Measurements from ENCODE around the gene DEFB121. TPM values are rescaled to one million over a fixed set of nuclear protein-coding genes. Genes with fewer than 3 reads are reported as not detected.

Gene DEFB121
- total and polyA plus RNA-seq, 10 of the 15 experiments (the other 5 are each of a cell fraction or from before 2014, with no cell fraction given) = not detected

- TF ChIP-seq PKNOX1 (IDR thresholded peaks at IDR 0.05) = no peak
- TF ChIP-seq CHD4 (IDR thresholded peaks at IDR 0.05) = no peak
- TF ChIP-seq SRF (IDR thresholded peaks at IDR 0.05; ENCODE audit: low read depth in 2 of 2, low read length in 2 of 2) = no peak
- TF ChIP-seq ZBTB40 (IDR thresholded peaks at IDR 0.05; ENCODE audit: borderline replicate concordance) = no peak
Observed at GRCh38 chr20:31390490-31390889, 15.5 kb downstream of the DEFB121 start, which contains the start of gene DEFB119 (continued).

- CTCF ChIA-PET = no interaction called here
- H3K36me3 ChIP-seq (ENCODE audit: control insufficient read depth in 2 of 2, insufficient read depth in 2 of 2, low read length in 1 of 2) = no peaks in the 10 kb centered on the region
- FAIRE-seq (no peak), DNase-seq (ENCODE audit: low read depth, low spot score) (no peak), ATAC-seq (no peak)
- no peaks in the 10 kb centered on the region for H4K20me1 ChIP-seq (ENCODE audit: control insufficient read depth, insufficient read depth)
- in situ Hi-C loops (cut with MboI) = no loop called here
- H3K4me1 ChIP-seq (ENCODE audit: control insufficient read depth, insufficient read depth, low read length) = no peaks in the 10 kb centered on the region
- 0% methylated on average over 2 of the region's 2 CpGs for WGBS (ENCODE audit: insufficient coverage, insufficient replicate concordance, low lambda C conversion rate, missing lambda C conversion rate)
- no peaks in the 10 kb centered on the region for H3K9me3 ChIP-seq (replicated peaks; ENCODE audit: control insufficient read depth, insufficient read depth, low read length)
- no TSS peak for BruUV-seq (replicated peaks)
- POLR2A ChIA-PET = no interaction called here
- no peak overlapping the region for H3K27ac ChIP-seq (ENCODE audit: control insufficient read depth, insufficient read depth)
- H3K9ac ChIP-seq (ENCODE audit: control insufficient read depth, insufficient read depth, low read length) = no peak overlapping the region
- no peaks in the 10 kb centered on the region for H3K27me3 ChIP-seq (replicated peaks in 1 of 2; ENCODE audit: control insufficient read depth in 2 of 2, insufficient read depth in 2 of 2, low read length in 1 of 2)
- TF ChIP-seq RBBP5 (conservative IDR thresholded peaks at IDR 0.05) (no peak), NFYB (IDR thresholded peaks at IDR 0.05; ENCODE audit: insufficient read depth, low read depth, low read length) (no peak)
- intact Hi-C loops (cut with micrococcal nuclease; ENCODE audit: unreplicated experiment) = no loop called here
- no peak overlapping the region for H3K4me3 ChIP-seq
- SMC1A ChIA-PET (ENCODE audit: uncharacterized antibody, unreplicated experiment) = no interaction called here
- no peak overlapping the region for H2AFZ ChIP-seq (ENCODE audit: control insufficient read depth, low read depth, low read length)
- no peak overlapping the region for H3K4me2 ChIP-seq (ENCODE audit: control insufficient read depth, insufficient read depth)
- no peaks in the 10 kb centered on the region for H3K79me2 ChIP-seq (ENCODE audit: control insufficient read depth, insufficient read depth, low read length)
- RAD21 ChIA-PET (ENCODE audit: unreplicated experiment) = no interaction called here
Observed at GRCh38 chr20:31374346-31374745, 31.7 kb downstream of the DEFB121 start.

Measured in GM12878 (cell line).